Retinal pigment epithelial cell (primary cell): ENCODE measurements around the gene MYLK3.
"Not testable (repeated sequence)": the region's sequence is repeated elsewhere in the genome, so short reads cannot be mapped to it uniquely, and the experiment has no call there.

Source experiments
- DNase-seq: peaks from one replicate; pipeline ENCODE4 v3.0.0-alpha.2; 2010; ENCODE audit warnings: low read depth
- H3K4me3 ChIP-seq: 2 replicates; pipeline ENCODE4 v1.5.1; 2011; ENCODE audit warnings: mild to moderate bottlenecking, low read length, control low read depth, moderate library complexity
- CTCF ChIP-seq: conservative IDR thresholded peaks from 2 replicates; pipeline ENCODE4 v1.5.1; 2011; ENCODE audit warnings: low read depth, low read length, control low read depth, inconsistent platforms

The MYLK3 gene

GRCh38 chr16:46788891-46789474, 40.8 kb upstream of the MYLK3 start:
- no peak for TF ChIP-seq CTCF
- DNase-seq = no peak
- no peak overlapping the region for H3K4me3 ChIP-seq

GRCh38 chr16:46787909-46788308, 39.8 kb upstream of the MYLK3 start:
- DNase-seq = no peak
- TF ChIP-seq CTCF = no peak
- no peak overlapping the region for H3K4me3 ChIP-seq

- no peak for DNase-seq
- TF ChIP-seq CTCF = no peak
- no peak overlapping the region for H3K4me3 ChIP-seq
These were observed 37.1 kb upstream of the MYLK3 start for GRCh38 chr16:46785076-46785845.

DNA sequence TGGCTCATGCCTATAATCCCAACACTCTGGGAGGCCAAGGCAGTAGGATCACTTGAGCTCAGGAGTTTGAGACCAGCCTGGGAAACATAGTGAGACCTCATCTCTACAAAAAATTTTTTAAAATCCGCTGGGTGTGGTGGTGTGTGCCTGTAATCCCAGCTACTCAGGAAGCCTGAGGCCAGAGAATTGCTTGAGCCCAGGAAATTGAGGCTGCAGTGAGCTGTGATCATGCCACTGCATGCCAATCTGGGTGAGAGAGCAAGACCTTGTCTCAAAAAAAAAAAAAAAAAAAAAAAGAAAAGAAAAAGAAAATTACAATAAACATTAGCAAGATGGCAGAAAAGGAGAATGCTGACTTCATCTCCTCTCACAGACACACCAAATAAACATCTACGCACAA, 36.4 kb upstream of the MYLK3 start:
- H3K4me3 ChIP-seq = not testable (repeated sequence)

GRCh38 chr16:46783800-46784199, 35.7 kb upstream of the MYLK3 start:
- DNase-seq = no peak
- no peak for TF ChIP-seq CTCF
- no peak overlapping the region for H3K4me3 ChIP-seq

More for the DNA sequence above, 36.4 kb upstream of the MYLK3 start:
- not testable (repeated sequence) for DNase-seq

DNA sequence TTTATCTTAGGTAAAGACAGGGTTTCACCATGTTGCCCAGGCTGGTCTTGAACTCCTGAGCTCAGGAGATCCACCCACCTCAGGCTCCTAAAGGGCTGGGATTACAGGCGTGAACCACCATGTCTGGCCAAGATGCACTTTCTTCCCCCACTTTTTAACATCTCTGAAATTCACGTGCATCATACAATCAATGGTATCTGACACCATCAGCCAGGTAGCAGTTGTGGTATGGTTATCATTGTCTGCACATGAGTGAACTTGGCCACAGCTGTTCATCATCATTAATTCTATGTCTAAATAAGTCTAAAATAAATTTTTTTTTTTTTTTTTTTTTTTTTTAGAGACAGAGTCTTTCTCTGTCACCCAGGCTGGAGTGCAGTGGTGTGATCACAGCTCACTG, 34.2 kb upstream of the MYLK3 start:
- DNase-seq = no peak
- H3K4me3 ChIP-seq = no peak overlapping the region
- no peak for TF ChIP-seq CTCF

- H3K4me3 ChIP-seq = no peak overlapping the region
- no peak for TF ChIP-seq CTCF
- no peak for DNase-seq
These were observed 29.7 kb upstream of the MYLK3 start for GRCh38 chr16:46777804-46778203.
